HG03460 (cell line): Measurements from ENCODE around the gene ABI3BP.

Source experiments
- ATAC-seq: cut with Tn5 transposase; IDR thresholded peaks from one replicate; pipeline ENCODE4 v1.9.1; 2021; ENCODE audit not compliant: unreplicated experiment

Gene ABI3BP

GRCh38 chr3:100702082-100702979 lies 290.9 kb downstream of the ABI3BP start:
- no peak for ATAC-seq

- ATAC-seq: no peak
Observed at GRCh38 chr3:100700708-100701107, 292.5 kb downstream of the ABI3BP start.
